HEK293 (cell line): ENCODE data around the gene MRPS6.
A peak's percentile ranks its signal among the peaks of the same experiment; 100 is the strongest.

Experiments used
- CTCF ChIA-PET: fragments of 350-600 bp; formaldehyde crosslinking; extraction: SDS; loops from one replicate; lab custom pipeline; 2021; ENCODE audit warnings: antibody characterized with exemption; lab: Yijun Ruan, JAX
- POLR2A ChIA-PET: fragments of 300-600 bp; formaldehyde crosslinking; extraction: SDS; loops from one replicate; lab custom pipeline; 2020; ENCODE audit warnings: antibody characterized with exemption, inconsistent platforms; lab: Yijun Ruan, JAX
- H3K27ac ChIP-seq: fragments of 200-500 bp; sonication (Bioruptor generic); 2 replicates; pipeline ENCODE4 v1.5.1; 2014; ENCODE audit warnings: low read depth, low read length, control low read depth, inconsistent platforms; ENCODE audit errors: extremely low read depth
- H3K36me3 ChIP-seq, 2 experiments: fragments of 200-500 bp in 1 of 2; sonication (Bioruptor generic) in 1 of 2; 1 replicate in 1 of 2; 2 replicates in 1 of 2; pipeline ENCODE4 v1.5.1; 2014 to 2017; ENCODE audit warnings: inconsistent platforms in 2 of 2, low read length in 2 of 2; ENCODE audit not compliant: control insufficient read depth in 2 of 2, insufficient read depth in 1 of 2
- H3K4me1 ChIP-seq: fragments of 200-500 bp; sonication (Bioruptor generic); 2 replicates; pipeline ENCODE4 v1.5.1; 2014; ENCODE audit warnings: mild to moderate bottlenecking, low read length, inconsistent platforms; ENCODE audit not compliant: control insufficient read depth, insufficient read depth
- H3K4me3 ChIP-seq: 2 replicates; pipeline ENCODE4 v1.5.1; 2011; ENCODE audit warnings: low read depth, mild to moderate bottlenecking, control low read depth, low read length, moderate library complexity
- H3K9me3 ChIP-seq: fragments of 200-500 bp; sonication (Bioruptor generic); 2 replicates; pipeline ENCODE4 v1.5.1; 2014; ENCODE audit warnings: low read depth, low read length, inconsistent platforms; ENCODE audit not compliant: control insufficient read depth, insufficient read depth
- PRDM1 ChIP-seq: fragments of 450-650 bp; formaldehyde crosslinking; IDR thresholded peaks from 2 replicates; pipeline ENCODE4; 2016; ENCODE audit warnings: missing biosample characterization, missing genetic modification characterization
- SP2 ChIP-seq: fragments of 450-650 bp; formaldehyde crosslinking; IDR thresholded peaks from 2 replicates; pipeline ENCODE4 v1.5.1; 2016; ENCODE audit warnings: missing biosample characterization, missing genetic modification characterization
- ZBTB10 ChIP-seq: fragments of 450-650 bp; formaldehyde crosslinking; IDR thresholded peaks from 2 replicates; pipeline ENCODE4 v1.5.1; 2016; ENCODE audit warnings: missing biosample characterization, missing genetic modification characterization
- ZBTB21 ChIP-seq: fragments of 450-650 bp; formaldehyde crosslinking; IDR thresholded peaks from 2 replicates; pipeline ENCODE4 v1.5.1; 2017; ENCODE audit warnings: missing biosample characterization, missing genetic modification characterization
- ZEB2 ChIP-seq: fragments of 450-650 bp; formaldehyde crosslinking; IDR thresholded peaks from 2 replicates; pipeline ENCODE4 v1.5.1; 2016; ENCODE audit warnings: missing biosample characterization, missing genetic modification characterization
- ZNF121 ChIP-seq: fragments of 450-650 bp; formaldehyde crosslinking; IDR thresholded peaks from 2 replicates; pipeline ENCODE4 v1.5.1; 2016; ENCODE audit warnings: missing biosample characterization, missing genetic modification characterization
- ZNF146 ChIP-seq: fragments of 450-650 bp; formaldehyde crosslinking; IDR thresholded peaks from 2 replicates; pipeline ENCODE4 v1.5.1; 2016; ENCODE audit warnings: missing biosample characterization, missing genetic modification characterization
- ZNF157 ChIP-seq: fragments of 450-650 bp; formaldehyde crosslinking; IDR thresholded peaks from 2 replicates; pipeline ENCODE4 v1.5.1; 2016; ENCODE audit warnings: missing biosample characterization, missing genetic modification characterization
- ZNF169 ChIP-seq: fragments of 450-650 bp; formaldehyde crosslinking; IDR thresholded peaks from 2 replicates; pipeline ENCODE4 v1.5.1; 2016; ENCODE audit warnings: missing biosample characterization, missing genetic modification characterization
- ZNF174 ChIP-seq: fragments of 450-650 bp; formaldehyde crosslinking; IDR thresholded peaks from 2 replicates; pipeline ENCODE4 v1.5.0; 2017; ENCODE audit warnings: missing biosample characterization, mild to moderate bottlenecking, missing genetic modification characterization
- ZNF202 ChIP-seq: fragments of 450-650 bp; formaldehyde crosslinking; IDR thresholded peaks from 2 replicates; pipeline ENCODE4 v1.5.1; 2016; ENCODE audit warnings: missing biosample characterization, missing genetic modification characterization, borderline replicate concordance
- ZNF239 ChIP-seq: fragments of 450-650 bp; formaldehyde crosslinking; IDR thresholded peaks from 2 replicates; pipeline ENCODE4 v1.5.1; 2016; ENCODE audit warnings: missing biosample characterization, missing genetic modification characterization
- ZNF280C ChIP-seq: fragments of 450-650 bp; formaldehyde crosslinking; IDR thresholded peaks from 2 replicates; pipeline ENCODE4 v1.5.1; 2016; ENCODE audit warnings: missing biosample characterization, missing genetic modification characterization
- ZNF362 ChIP-seq: fragments of 450-650 bp; formaldehyde crosslinking; IDR thresholded peaks from 2 replicates; pipeline ENCODE4 v1.5.1; 2016; ENCODE audit warnings: missing biosample characterization, missing genetic modification characterization
- ZNF366 ChIP-seq: fragments of 450-650 bp; formaldehyde crosslinking; conservative IDR thresholded peaks from 2 replicates; pipeline ENCODE4 v1.5.1; 2016; ENCODE audit warnings: missing biosample characterization, missing genetic modification characterization
- ZNF423 ChIP-seq: fragments of 450-650 bp; formaldehyde crosslinking; IDR thresholded peaks from 2 replicates; pipeline ENCODE4 v1.5.1; 2016; ENCODE audit warnings: missing biosample characterization, missing genetic modification characterization
- ZNF530 ChIP-seq: fragments of 450-650 bp; formaldehyde crosslinking; IDR thresholded peaks from 2 replicates; pipeline ENCODE4 v1.5.1; 2016; ENCODE audit warnings: low read depth, missing biosample characterization, missing genetic modification characterization
- ZNF548 ChIP-seq: fragments of 450-650 bp; formaldehyde crosslinking; IDR thresholded peaks from 2 replicates; pipeline ENCODE4 v1.5.1; 2016; ENCODE audit warnings: missing biosample characterization, missing genetic modification characterization
- ZNF555 ChIP-seq: fragments of 450-650 bp; formaldehyde crosslinking; conservative IDR thresholded peaks from 2 replicates; pipeline ENCODE4 v1.5.1; 2017; ENCODE audit warnings: missing biosample characterization, mild to moderate bottlenecking, missing genetic modification characterization, inconsistent platforms
- ZNF560 ChIP-seq: fragments of 450-650 bp; formaldehyde crosslinking; IDR thresholded peaks from 2 replicates; pipeline ENCODE4 v1.5.1; 2017; ENCODE audit warnings: missing biosample characterization, missing genetic modification characterization, borderline replicate concordance
- ZNF654 ChIP-seq: fragments of 450-650 bp; formaldehyde crosslinking; IDR thresholded peaks from 2 replicates; pipeline ENCODE4 v1.5.1; 2016; ENCODE audit warnings: low read depth, missing biosample characterization, missing genetic modification characterization
- ZNF664 ChIP-seq: fragments of 450-650 bp; formaldehyde crosslinking; IDR thresholded peaks from 2 replicates; pipeline ENCODE4 v1.5.1; 2016; ENCODE audit warnings: missing biosample characterization, missing genetic modification characterization
- ZNF692 ChIP-seq: fragments of 450-650 bp; formaldehyde crosslinking; IDR thresholded peaks from 2 replicates; pipeline ENCODE4 v1.5.1; 2016; ENCODE audit warnings: missing biosample characterization, missing genetic modification characterization
- ZNF76 ChIP-seq: fragments of 450-650 bp; formaldehyde crosslinking; IDR thresholded peaks from 2 replicates; pipeline ENCODE4; 2016; ENCODE audit warnings: low read depth, missing biosample characterization, missing genetic modification characterization, borderline replicate concordance
- ZNF837 ChIP-seq: fragments of 450-650 bp; formaldehyde crosslinking; IDR thresholded peaks from 2 replicates; pipeline ENCODE4 v1.5.1; 2016; ENCODE audit warnings: missing biosample characterization, missing genetic modification characterization
- ZNF843 ChIP-seq: fragments of 450-650 bp; formaldehyde crosslinking; IDR thresholded peaks from 2 replicates; pipeline ENCODE4 v1.5.1; 2016; ENCODE audit warnings: missing biosample characterization, missing genetic modification characterization
- ZXDB ChIP-seq: fragments of 450-650 bp; formaldehyde crosslinking; IDR thresholded peaks from 2 replicates; pipeline ENCODE4 v1.5.1; 2016; ENCODE audit warnings: missing biosample characterization, missing genetic modification characterization

The MRPS6 gene

GRCh38 chr21:34185026-34185750, 111.8 kb downstream of the MRPS6 start (continued):
- TF ChIP-seq ZNF362 (tag by site-specific recombination) (no peak), ZNF837 (tag by site-specific recombination) (no peak), ZNF555 (no peak), SP2 (tag by site-specific recombination) (no peak), PRDM1 (no peak), ZNF530 (tag by site-specific recombination) (no peak), ZNF169 (tag by site-specific recombination) (no peak), ZBTB21 (no peak), ZXDB (tag by site-specific recombination) (no peak)

- Histone ChIP-seq H3K9me3 (no peaks in the 10 kb centered on the region), H3K27ac (no peak overlapping the region), H3K36me3 (no peaks in the 10 kb centered on the region), H3K4me3 (no peak overlapping the region), H3K4me1 (no peaks in the 10 kb centered on the region)
- POLR2A ChIA-PET, result no interaction called here
- 0 out of 2 replicates have a peak, but pooled peaks have one; percentile 25 for TF ChIP-seq ZNF692 (tag by site-specific recombination)
- no peak for TF ChIP-seq ZNF202 (tag by site-specific recombination)
- no peak for TF ChIP-seq ZNF560 (tag by site-specific recombination)
- TF ChIP-seq ZNF157 (tag by site-specific recombination), result 0 out of 2 replicates have a peak, but pooled peaks have one; percentile 32
- CTCF ChIA-PET, result interaction anchor here (1.6 kb wide), 1 partner anchor 16 kb away, joined by 3 read pairs; no protein-coding TSS in a partner anchor
Observed at GRCh38 chr21:34186109-34186719, 112.8 kb downstream of the MRPS6 start.

- Histone ChIP-seq H3K9me3 (no peaks in the 10 kb centered on the region), H3K4me1 (no peaks in the 10 kb centered on the region), H3K36me3 (no peaks in the 10 kb centered on the region), H3K27ac (no peak overlapping the region), H3K4me3 (no peak overlapping the region)
- POLR2A ChIA-PET, result no interaction called here
- CTCF ChIA-PET, result interaction anchor here (0.6 kb wide), 1 partner anchor 128 kb away, joined by 3 read pairs; no protein-coding TSS in a partner anchor
- TF ChIP-seq ZNF121 (tag by site-specific recombination), result no peak
- TF ChIP-seq ZNF843 (tag by site-specific recombination), result no peak
- TF ChIP-seq ZNF239 (tag by site-specific recombination), result no peak
- no peak for TF ChIP-seq ZNF76 (tag by site-specific recombination)
- no peak for TF ChIP-seq ZNF174 (tag by site-specific recombination)
- no peak for TF ChIP-seq ZEB2 (tag by site-specific recombination)
- no peak for TF ChIP-seq ZNF664 (tag by site-specific recombination)
- no peak for TF ChIP-seq ZNF280C
- TF ChIP-seq ZNF548 (tag by site-specific recombination), result no peak
- TF ChIP-seq ZNF423, result no peak
- TF ChIP-seq ZNF366 (tag by site-specific recombination), result no peak
- no peak for TF ChIP-seq ZNF146 (tag by site-specific recombination)
- no peak for TF ChIP-seq ZBTB10 (tag by site-specific recombination)
- no peak for TF ChIP-seq ZNF654 (tag by site-specific recombination)
Observed at GRCh38 chr21:34187935-34188334, 114.6 kb downstream of the MRPS6 start.
